DND-41 (cell line): ENCODE data around the gene ANKS1B.

ENCODE experiments used
- EZH2 ChIP-seq: IDR thresholded peaks from 3 replicates; pipeline ENCODE4 v1.6.1; 2012; ENCODE audit warnings: borderline replicate concordance, low read depth, mild to moderate bottlenecking, moderate library complexity, low read length, inconsistent platforms; ENCODE audit not compliant: severe bottlenecking
- TF ChIP-seq, protein P1 (sequence below): IDR thresholded peaks from 2 replicates; pipeline ENCODE4 v1.5.1; 2012; ENCODE audit warnings: borderline replicate concordance, low read length, moderate library complexity, mild to moderate bottlenecking; ENCODE audit not compliant: poor library complexity, severe bottlenecking; ENCODE audit errors: extremely low read depth

- TF ChIP-seq, protein P1, sequence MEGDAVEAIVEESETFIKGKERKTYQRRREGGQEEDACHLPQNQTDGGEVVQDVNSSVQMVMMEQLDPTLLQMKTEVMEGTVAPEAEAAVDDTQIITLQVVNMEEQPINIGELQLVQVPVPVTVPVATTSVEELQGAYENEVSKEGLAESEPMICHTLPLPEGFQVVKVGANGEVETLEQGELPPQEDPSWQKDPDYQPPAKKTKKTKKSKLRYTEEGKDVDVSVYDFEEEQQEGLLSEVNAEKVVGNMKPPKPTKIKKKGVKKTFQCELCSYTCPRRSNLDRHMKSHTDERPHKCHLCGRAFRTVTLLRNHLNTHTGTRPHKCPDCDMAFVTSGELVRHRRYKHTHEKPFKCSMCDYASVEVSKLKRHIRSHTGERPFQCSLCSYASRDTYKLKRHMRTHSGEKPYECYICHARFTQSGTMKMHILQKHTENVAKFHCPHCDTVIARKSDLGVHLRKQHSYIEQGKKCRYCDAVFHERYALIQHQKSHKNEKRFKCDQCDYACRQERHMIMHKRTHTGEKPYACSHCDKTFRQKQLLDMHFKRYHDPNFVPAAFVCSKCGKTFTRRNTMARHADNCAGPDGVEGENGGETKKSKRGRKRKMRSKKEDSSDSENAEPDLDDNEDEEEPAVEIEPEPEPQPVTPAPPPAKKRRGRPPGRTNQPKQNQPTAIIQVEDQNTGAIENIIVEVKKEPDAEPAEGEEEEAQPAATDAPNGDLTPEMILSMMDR: no peak
- TF ChIP-seq EZH2: no peak
These were observed 180.0 kb downstream of the ANKS1B start for GRCh38 chr12:99804715-99805114.
